ENCODE data around the gene HAGH.

DNA sequence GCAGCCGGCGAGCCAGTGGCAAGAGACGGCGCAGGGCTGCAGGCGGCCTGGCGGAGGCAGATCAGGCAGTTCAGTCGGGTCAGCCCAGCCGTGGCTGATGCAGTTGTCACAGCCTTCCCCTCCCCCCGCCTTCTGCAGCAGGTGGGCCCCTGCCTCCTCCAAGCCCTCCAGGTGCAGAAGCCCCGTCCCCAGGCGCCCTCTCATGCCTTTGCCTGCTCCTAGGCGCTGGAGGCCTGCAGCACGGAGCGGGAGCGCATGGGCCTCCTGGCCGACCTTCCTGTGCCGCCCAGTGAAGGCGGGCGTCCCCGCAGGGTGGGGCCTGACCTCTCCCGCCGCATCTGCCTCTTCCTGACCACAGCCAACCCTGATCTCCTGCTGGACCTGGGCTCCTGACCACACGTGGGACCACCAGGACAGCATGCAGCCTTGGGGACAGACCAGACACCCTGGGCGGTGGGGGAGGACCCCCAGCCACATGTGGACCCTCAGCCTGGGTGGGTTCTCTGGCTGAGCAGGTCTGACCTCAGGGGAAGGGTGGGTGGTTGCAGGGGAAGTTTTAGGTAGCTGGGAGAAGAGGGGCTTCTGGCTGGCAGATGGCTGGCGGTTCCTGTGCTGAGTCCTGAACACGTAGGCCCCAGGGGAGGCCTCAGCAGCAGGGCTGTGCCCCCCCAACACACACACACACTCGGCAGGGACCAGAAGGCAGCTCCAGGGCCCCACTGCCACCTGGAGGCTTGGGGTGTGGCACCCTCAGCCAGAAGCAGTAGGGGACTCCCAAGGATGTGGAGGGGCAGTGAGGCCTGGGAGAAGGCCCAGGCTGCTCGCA lies 50.6 kb downstream of the HAGH start:
- TF ChIP-seq SRSF1 (IDR thresholded peaks at IDR 0.05; ENCODE audit: low read depth, low read length), result no peak
- TF ChIP-seq, protein P1, sequence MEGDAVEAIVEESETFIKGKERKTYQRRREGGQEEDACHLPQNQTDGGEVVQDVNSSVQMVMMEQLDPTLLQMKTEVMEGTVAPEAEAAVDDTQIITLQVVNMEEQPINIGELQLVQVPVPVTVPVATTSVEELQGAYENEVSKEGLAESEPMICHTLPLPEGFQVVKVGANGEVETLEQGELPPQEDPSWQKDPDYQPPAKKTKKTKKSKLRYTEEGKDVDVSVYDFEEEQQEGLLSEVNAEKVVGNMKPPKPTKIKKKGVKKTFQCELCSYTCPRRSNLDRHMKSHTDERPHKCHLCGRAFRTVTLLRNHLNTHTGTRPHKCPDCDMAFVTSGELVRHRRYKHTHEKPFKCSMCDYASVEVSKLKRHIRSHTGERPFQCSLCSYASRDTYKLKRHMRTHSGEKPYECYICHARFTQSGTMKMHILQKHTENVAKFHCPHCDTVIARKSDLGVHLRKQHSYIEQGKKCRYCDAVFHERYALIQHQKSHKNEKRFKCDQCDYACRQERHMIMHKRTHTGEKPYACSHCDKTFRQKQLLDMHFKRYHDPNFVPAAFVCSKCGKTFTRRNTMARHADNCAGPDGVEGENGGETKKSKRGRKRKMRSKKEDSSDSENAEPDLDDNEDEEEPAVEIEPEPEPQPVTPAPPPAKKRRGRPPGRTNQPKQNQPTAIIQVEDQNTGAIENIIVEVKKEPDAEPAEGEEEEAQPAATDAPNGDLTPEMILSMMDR (IDR thresholded peaks at IDR 0.05 in 2 of 3, conservative IDR thresholded peaks at IDR 0.05 in 1 of 3; ENCODE audit: insufficient read depth in 2 of 3, low read depth in 1 of 3, low read length in 3 of 3), result no peak
- TF ChIP-seq, protein P2, sequence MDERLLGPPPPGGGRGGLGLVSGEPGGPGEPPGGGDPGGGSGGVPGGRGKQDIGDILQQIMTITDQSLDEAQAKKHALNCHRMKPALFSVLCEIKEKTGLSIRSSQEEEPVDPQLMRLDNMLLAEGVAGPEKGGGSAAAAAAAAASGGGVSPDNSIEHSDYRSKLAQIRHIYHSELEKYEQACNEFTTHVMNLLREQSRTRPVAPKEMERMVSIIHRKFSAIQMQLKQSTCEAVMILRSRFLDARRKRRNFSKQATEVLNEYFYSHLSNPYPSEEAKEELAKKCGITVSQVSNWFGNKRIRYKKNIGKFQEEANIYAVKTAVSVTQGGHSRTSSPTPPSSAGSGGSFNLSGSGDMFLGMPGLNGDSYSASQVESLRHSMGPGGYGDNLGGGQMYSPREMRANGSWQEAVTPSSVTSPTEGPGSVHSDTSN (CRISPR knock-in tag; IDR thresholded peaks at IDR 0.05; ENCODE audit: low read depth), result no peak
- TF ChIP-seq, protein P2 (tag; conservative IDR thresholded peaks at IDR 0.05; ENCODE audit: low read depth), result no peak

Measured in K562 (cell line).